ENCODE results near the gene NODAL. TPM values are rescaled to one million over a fixed set of nuclear protein-coding genes. Genes with fewer than 3 reads are reported as not detected.

NODAL gene
- total and polyA plus RNA-seq, 4 donors = 0.13 TPM; not detected in 3

GRCh38 chr10:70430493-70431445 lies 10.7 kb downstream of the NODAL start:
- H3K27me3 ChIP-seq (ENCODE audit: control insufficient read depth in 1 of 2, insufficient read depth in 2 of 2, low read length in 1 of 2) = no peaks in the 10 kb centered on the region
- DNase-seq (peak in 1 of 2 donors; percentile 69), ATAC-seq (ENCODE audit: low FRiP score) (peak; percentile 91)
- 9 to 19% methylated on average over 6 of the region's 6 CpGs for WGBS, 2 donors
- H3K36me3 ChIP-seq (ENCODE audit: control insufficient read depth in 1 of 2, insufficient read depth in 2 of 2, low read length in 1 of 2) = peaks cover 1 to 2% of the 10 kb centered on the region in 2 donors
- H3K4me1 ChIP-seq (ENCODE audit: control insufficient read depth in 1 of 2, insufficient read depth in 2 of 2, low read length in 2 of 2) = peaks cover 4 to 5% of the 10 kb centered on the region in 2 donors
- intact Hi-C loops (cut with DNase I) = no loop called here
- no peaks in the 10 kb centered on the region for H3K9me3 ChIP-seq (ENCODE audit: control insufficient read depth, low read length)
- H3K4me3 ChIP-seq (ENCODE audit: low read length in 2 of 2) = no peak overlapping the region
- H3K27ac ChIP-seq (ENCODE audit: low read depth in 1 of 2, low read length in 2 of 2) = peak overlapping the region in 1 of 2 donors; percentile 79

GRCh38 chr10:70426823-70427222 lies 14.7 kb downstream of the NODAL start:
- Histone ChIP-seq H3K36me3 (ENCODE audit: control insufficient read depth in 1 of 2, insufficient read depth in 2 of 2, low read length in 1 of 2) (peaks cover 9 to 14% of the 10 kb centered on the region in 2 donors), H3K9me3 (ENCODE audit: control insufficient read depth, low read length) (no peaks in the 10 kb centered on the region), H3K27me3 (ENCODE audit: control insufficient read depth in 1 of 2, insufficient read depth in 2 of 2, low read length in 1 of 2) (no peaks in the 10 kb centered on the region), H3K4me3 (ENCODE audit: low read length in 2 of 2) (no peak overlapping the region), H3K4me1 (ENCODE audit: control insufficient read depth in 1 of 2, insufficient read depth in 2 of 2, low read length in 2 of 2) (peaks cover 0 to 4% of the 10 kb centered on the region in 2 donors), H3K27ac (ENCODE audit: low read depth in 1 of 2, low read length in 2 of 2) (no peak overlapping the region)
- DNase-seq (no peak), ATAC-seq (ENCODE audit: low FRiP score) (no peak)
- intact Hi-C loops (cut with DNase I) = no loop called here
- 88 to 89% methylated on average over 3 of the region's 3 CpGs for WGBS, 2 donors

- Histone ChIP-seq H3K27ac (ENCODE audit: low read depth in 1 of 2, low read length in 2 of 2) (no peak overlapping the region), H3K4me3 (ENCODE audit: low read length in 2 of 2) (no peak overlapping the region), H3K4me1 (ENCODE audit: control insufficient read depth in 1 of 2, insufficient read depth in 2 of 2, low read length in 2 of 2) (no peaks in the 10 kb centered on the region), H3K36me3 (ENCODE audit: control insufficient read depth in 1 of 2, insufficient read depth in 2 of 2, low read length in 1 of 2) (peaks cover 9 to 19% of the 10 kb centered on the region in 2 donors), H3K9me3 (ENCODE audit: control insufficient read depth, low read length) (no peaks in the 10 kb centered on the region), H3K27me3 (ENCODE audit: control insufficient read depth in 1 of 2, insufficient read depth in 2 of 2, low read length in 1 of 2) (no peaks in the 10 kb centered on the region)
- DNase-seq = no peak
- 68 to 71% methylated on average over 3 of the region's 3 CpGs for WGBS, 2 donors
- intact Hi-C loops (cut with DNase I) = no loop called here
- ATAC-seq (ENCODE audit: low FRiP score) = no peak
These were observed 16.4 kb downstream of the NODAL start for GRCh38 chr10:70425096-70425495.

- Histone ChIP-seq H3K27me3 (ENCODE audit: control insufficient read depth in 1 of 2, insufficient read depth in 2 of 2, low read length in 1 of 2) (no peaks in the 10 kb centered on the region), H3K27ac (ENCODE audit: low read depth in 1 of 2, low read length in 2 of 2) (no peak overlapping the region), H3K9me3 (ENCODE audit: control insufficient read depth, low read length) (no peaks in the 10 kb centered on the region), H3K4me1 (ENCODE audit: control insufficient read depth in 1 of 2, insufficient read depth in 2 of 2, low read length in 2 of 2) (no peaks in the 10 kb centered on the region), H3K4me3 (ENCODE audit: low read length in 2 of 2) (no peak overlapping the region), H3K36me3 (ENCODE audit: control insufficient read depth in 1 of 2, insufficient read depth in 2 of 2, low read length in 1 of 2) (peaks cover 12 to 19% of the 10 kb centered on the region in 2 donors)
- DNase-seq (no peak), ATAC-seq (ENCODE audit: low FRiP score) (no peak)
- WGBS, 2 donors = 89 to 90% methylated on average over 3 of the region's 3 CpGs
- intact Hi-C loops (cut with DNase I) = no loop called here
These were observed 17.2 kb downstream of the NODAL start for GRCh38 chr10:70424320-70424719.

GRCh38 chr10:70418713-70419112 lies 22.8 kb downstream of the NODAL start:
- H3K4me1 ChIP-seq (ENCODE audit: control insufficient read depth in 1 of 2, insufficient read depth in 2 of 2, low read length in 2 of 2) = peaks cover 2 to 5% of the 10 kb centered on the region in 2 donors
- DNase-seq (no peak), ATAC-seq (ENCODE audit: low FRiP score) (no peak)
- no peak overlapping the region for H3K4me3 ChIP-seq (ENCODE audit: low read length in 2 of 2)
- 88 to 96% methylated on average over 3 of the region's 3 CpGs for WGBS, 2 donors
- H3K27me3 ChIP-seq (ENCODE audit: control insufficient read depth in 1 of 2, insufficient read depth in 2 of 2, low read length in 1 of 2) = no peaks in the 10 kb centered on the region
- peaks cover 6 to 11% of the 10 kb centered on the region in 2 donors for H3K36me3 ChIP-seq (ENCODE audit: control insufficient read depth in 1 of 2, insufficient read depth in 2 of 2, low read length in 1 of 2)
- intact Hi-C loops (cut with DNase I) = no loop called here
- no peak overlapping the region for H3K27ac ChIP-seq (ENCODE audit: low read depth in 1 of 2, low read length in 2 of 2)
- H3K9me3 ChIP-seq (ENCODE audit: control insufficient read depth, low read length) = no peaks in the 10 kb centered on the region

- WGBS, 2 donors = 79% methylated on average over 1 of the region's 1 CpG
- ATAC-seq (ENCODE audit: low FRiP score) = no peak
- no peaks in the 10 kb centered on the region for H3K27me3 ChIP-seq (ENCODE audit: control insufficient read depth in 1 of 2, insufficient read depth in 2 of 2, low read length in 1 of 2)
These were observed 23.3 kb downstream of the NODAL start for GRCh38 chr10:70418229-70418628.

GRCh38 chr10:70417568-70417967 lies 23.9 kb downstream of the NODAL start:
- no peak for ATAC-seq (ENCODE audit: low FRiP score)
- no peak overlapping the region for H3K27ac ChIP-seq (ENCODE audit: low read depth in 1 of 2, low read length in 2 of 2)

More at GRCh38 chr10:70418229-70418628, 23.3 kb downstream of the NODAL start:
- Histone ChIP-seq H3K4me1 (ENCODE audit: control insufficient read depth in 1 of 2, insufficient read depth in 2 of 2, low read length in 2 of 2) (peaks cover 2 to 5% of the 10 kb centered on the region in 2 donors), H3K9me3 (ENCODE audit: control insufficient read depth, low read length) (no peaks in the 10 kb centered on the region), H3K4me3 (ENCODE audit: low read length in 2 of 2) (no peak overlapping the region), H3K27ac (ENCODE audit: low read depth in 1 of 2, low read length in 2 of 2) (no peak overlapping the region), H3K36me3 (ENCODE audit: control insufficient read depth in 1 of 2, insufficient read depth in 2 of 2, low read length in 1 of 2) (peaks cover 6 to 11% of the 10 kb centered on the region in 2 donors)
- intact Hi-C loops (cut with DNase I) = no loop called here
- DNase-seq = no peak

GRCh38 chr10:70412356-70412755 lies 29.1 kb downstream of the NODAL start:
- intact Hi-C loops (cut with DNase I) = no loop called here
- DNase-seq = no peak
- no peak for ATAC-seq (ENCODE audit: low FRiP score)
- WGBS, 2 donors = 81 to 83% methylated on average over 4 of the region's 4 CpGs
- Histone ChIP-seq H3K4me3 (ENCODE audit: low read length in 2 of 2) (no peak overlapping the region), H3K36me3 (ENCODE audit: control insufficient read depth in 1 of 2, insufficient read depth in 2 of 2, low read length in 1 of 2) (no peaks in the 10 kb centered on the region), H3K4me1 (ENCODE audit: control insufficient read depth in 1 of 2, insufficient read depth in 2 of 2, low read length in 2 of 2) (peaks cover 0 to 2% of the 10 kb centered on the region in 2 donors), H3K9me3 (ENCODE audit: control insufficient read depth, low read length) (no peaks in the 10 kb centered on the region), H3K27ac (ENCODE audit: low read depth in 1 of 2, low read length in 2 of 2) (no peak overlapping the region), H3K27me3 (ENCODE audit: control insufficient read depth in 1 of 2, insufficient read depth in 2 of 2, low read length in 1 of 2) (no peaks in the 10 kb centered on the region)

More at GRCh38 chr10:70417568-70417967, 23.9 kb downstream of the NODAL start:
- WGBS, 2 donors = 96 to 97% methylated on average over 1 of the region's 1 CpG
- DNase-seq = no peak
- H3K36me3 ChIP-seq (ENCODE audit: control insufficient read depth in 1 of 2, insufficient read depth in 2 of 2, low read length in 1 of 2) = peaks cover 6 to 9% of the 10 kb centered on the region in 2 donors
- H3K4me1 ChIP-seq (ENCODE audit: control insufficient read depth in 1 of 2, insufficient read depth in 2 of 2, low read length in 2 of 2) = peaks cover 2 to 5% of the 10 kb centered on the region in 2 donors
- H3K4me3 ChIP-seq (ENCODE audit: low read length in 2 of 2) = no peak overlapping the region
- H3K9me3 ChIP-seq (ENCODE audit: control insufficient read depth, low read length) = no peaks in the 10 kb centered on the region
- no peaks in the 10 kb centered on the region for H3K27me3 ChIP-seq (ENCODE audit: control insufficient read depth in 1 of 2, insufficient read depth in 2 of 2, low read length in 1 of 2)
- intact Hi-C loops (cut with DNase I) = no loop called here

GRCh38 chr10:70410608-70411007 lies 30.9 kb downstream of the NODAL start:
- 0 to 8% methylated on average over 1 of the region's 1 CpG for WGBS, 2 donors
- H3K27me3 ChIP-seq (ENCODE audit: control insufficient read depth in 1 of 2, insufficient read depth in 2 of 2, low read length in 1 of 2) = no peaks in the 10 kb centered on the region
- H3K9me3 ChIP-seq (ENCODE audit: control insufficient read depth, low read length) = no peaks in the 10 kb centered on the region
- H3K4me3 ChIP-seq (ENCODE audit: low read length in 2 of 2) = no peak overlapping the region
- intact Hi-C loops (cut with DNase I) = no loop called here
- H3K27ac ChIP-seq (ENCODE audit: low read depth in 1 of 2, low read length in 2 of 2) = no peak overlapping the region
- DNase-seq = no peak
- ATAC-seq (ENCODE audit: low FRiP score) = no peak
- peaks cover 0 to 2% of the 10 kb centered on the region in 2 donors for H3K4me1 ChIP-seq (ENCODE audit: control insufficient read depth in 1 of 2, insufficient read depth in 2 of 2, low read length in 2 of 2)
- no peaks in the 10 kb centered on the region for H3K36me3 ChIP-seq (ENCODE audit: control insufficient read depth in 1 of 2, insufficient read depth in 2 of 2, low read length in 1 of 2)
